H1 (cell line): Measurements from ENCODE around the gene PDIA3. TPM values are rescaled to one million over a fixed set of nuclear protein-coding genes. Genes with fewer than 3 reads are reported as not detected.

Experiments used
- CTCF ChIA-PET: fragments of 300-600 bp; sonication (Branson Sonifier 250); formaldehyde crosslinking; loops from one replicate; lab custom pipeline; 2021; ENCODE audit not compliant: partially characterized antibody; lab: Charles Lee
- POLR2A ChIA-PET: fragments of 300-600 bp; sonication (Branson Sonifier 250); formaldehyde crosslinking; loops from one replicate; lab custom pipeline; 2021; ENCODE audit warnings: inconsistent platforms; ENCODE audit not compliant: partially characterized antibody; lab: Charles Lee
- DNase-seq, 2 experiments: peaks; one replicate each; pipeline versions ENCODE4 v3.0.0 to v3.0.0-alpha.2; 2010 to 2022; ENCODE audit warnings: low spot score in 2 of 2, low read depth in 1 of 2, mixed read lengths in 1 of 2
- FAIRE-seq: peaks from 2 replicates; lab custom pipeline; 2011; peaks lifted over from hg19 to GRCh38; lab: Jason Lieb, UNC
- H2AFZ ChIP-seq: 2 replicates; pipeline ENCODE4 v1.8.1; 2012; ENCODE audit warnings: low read length, inconsistent platforms
- H2AK5ac ChIP-seq: 2 replicates; pipeline ENCODE4 v1.6.1; 2013; ENCODE audit warnings: low read depth, low read length
- H2BK120ac ChIP-seq: replicated peaks from 2 replicates; pipeline ENCODE3; 2013; ENCODE audit warnings: low read depth, low read length, inconsistent platforms
- H2BK12ac ChIP-seq: 2 replicates; pipeline ENCODE4 v1.6.1; 2013; ENCODE audit warnings: low read depth, low read length
- H2BK15ac ChIP-seq: 2 replicates; pipeline ENCODE4 v1.6.1; 2013; ENCODE audit warnings: low read length
- H2BK20ac ChIP-seq: 2 replicates; pipeline ENCODE4 v1.6.1; 2013; ENCODE audit warnings: low read length
- H2BK5ac ChIP-seq: 2 replicates; pipeline ENCODE4 v1.6.1; 2013; ENCODE audit warnings: low read depth, low read length
- H3K14ac ChIP-seq: 2 replicates; pipeline ENCODE4 v1.6.1; 2013; ENCODE audit warnings: inconsistent platforms; ENCODE audit not compliant: insufficient read length
- H3K18ac ChIP-seq: 2 replicates; pipeline ENCODE4 v1.6.1; 2013; ENCODE audit warnings: low read length; ENCODE audit errors: extremely low read depth
- H3K23ac ChIP-seq: 2 replicates; pipeline ENCODE4 v1.6.1; 2013; ENCODE audit warnings: inconsistent platforms; ENCODE audit not compliant: insufficient read length
- H3K23me2 ChIP-seq: 2 replicates; pipeline ENCODE4 v1.6.1; 2013; ENCODE audit warnings: low read depth, low read length
- H3K27ac ChIP-seq: 2 replicates; pipeline ENCODE4 v1.6.1; 2011; ENCODE audit warnings: low read depth, low read length, inconsistent platforms
- H3K27me3 ChIP-seq, 4 experiments: replicated peaks in 1 of 4; 1 replicate in 1 of 4; 2 replicates in 3 of 4; pipeline versions ENCODE4 v1.6.1 to v1.8.1; 2011 to 2013; ENCODE audit warnings: low read length in 3 of 4, mild to moderate bottlenecking in 3 of 4, inconsistent platforms in 2 of 4, mixed read lengths in 2 of 4, moderate library complexity in 1 of 4; ENCODE audit not compliant: control insufficient read depth in 3 of 4, insufficient read depth in 3 of 4; ENCODE audit errors: extremely low read depth in 1 of 4
- H3K36me3 ChIP-seq, 4 experiments: 2 replicates each; pipeline versions ENCODE4 v1.6.1 to v1.8.1; 2011 to 2013; ENCODE audit warnings: mild to moderate bottlenecking in 4 of 4, low read length in 3 of 4, moderate library complexity in 2 of 4, control low read depth in 1 of 4, inconsistent platforms in 1 of 4; ENCODE audit not compliant: insufficient read depth in 4 of 4, control insufficient read depth in 2 of 4
- H3K4ac ChIP-seq: replicated peaks from 2 replicates; pipeline ENCODE3; 2013; ENCODE audit warnings: low read length, low read depth, mixed read lengths, inconsistent platforms; ENCODE audit not compliant: insufficient read length
- H3K4me1 ChIP-seq, 4 experiments: replicated peaks in 1 of 4; 1 replicate in 1 of 4; 2 replicates in 3 of 4; pipeline versions ENCODE4 v1.6.1 to v1.8.1; 2011 to 2013; ENCODE audit warnings: low read length in 3 of 4, inconsistent platforms in 2 of 4, mixed read lengths in 1 of 4; ENCODE audit not compliant: insufficient read depth in 4 of 4, control insufficient read depth in 3 of 4
- H3K4me2 ChIP-seq, 2 experiments: 2 replicates each; pipeline versions ENCODE4 v1.6.1 to v1.8.1; 2011 to 2013; ENCODE audit warnings: low read depth in 2 of 2, low read length in 2 of 2, control low read depth in 1 of 2, inconsistent platforms in 1 of 2, mild to moderate bottlenecking in 1 of 2; ENCODE audit not compliant: insufficient read depth in 1 of 2
- H3K4me3 ChIP-seq, 4 experiments: fragments of 200-600, 300-600 bp in 1 of 4; sonication (generic), shearing (Covaris generic), sonication (Bioruptor Twin) in 1 of 4; 2 replicates each; pipeline versions ENCODE4 v1.5.1 to v1.8.1; 2011 to 2016; ENCODE audit warnings: low read length in 4 of 4, low read depth in 3 of 4, control low read depth in 2 of 4, inconsistent platforms in 2 of 4, mild to moderate bottlenecking in 2 of 4, mixed read lengths in 1 of 4, moderate library complexity in 1 of 4; ENCODE audit not compliant: insufficient read depth in 2 of 4; ENCODE audit errors: extremely low read depth in 1 of 4
- H3K56ac ChIP-seq: replicated peaks from 2 replicates; pipeline ENCODE3; 2013; ENCODE audit warnings: low read depth, mild to moderate bottlenecking, mixed read lengths, low read length, inconsistent platforms; ENCODE audit not compliant: insufficient read length
- H3K79me1 ChIP-seq: 2 replicates; pipeline ENCODE4 v1.6.1; 2013; ENCODE audit warnings: low read depth, low read length, control low read depth
- H3K79me2 ChIP-seq, 2 experiments: 2 replicates each; pipeline versions ENCODE4 v1.6.1 to v1.8.1; 2012 to 2013; ENCODE audit warnings: low read length in 2 of 2, mild to moderate bottlenecking in 2 of 2, inconsistent platforms in 1 of 2; ENCODE audit not compliant: insufficient read depth in 2 of 2, control insufficient read depth in 1 of 2
- H3K9ac ChIP-seq, 4 experiments: replicated peaks in 1 of 4; 1 replicate in 1 of 4; 2 replicates in 3 of 4; pipeline versions ENCODE4 v1.6.1 to v1.8.1; 2011 to 2013; ENCODE audit warnings: low read depth in 3 of 4, low read length in 3 of 4, control low read depth in 2 of 4, mild to moderate bottlenecking in 2 of 4, moderate library complexity in 2 of 4, inconsistent platforms in 1 of 4; ENCODE audit errors: extremely low read depth in 1 of 4
- H3K9me3 ChIP-seq, 2 experiments: 2 replicates each; pipeline versions ENCODE4 v1.6.1 to v1.8.1; 2012 to 2013; ENCODE audit warnings: mild to moderate bottlenecking in 2 of 2, moderate library complexity in 2 of 2, control low read depth in 1 of 2, inconsistent platforms in 1 of 2, low read depth in 1 of 2, low read length in 1 of 2, mixed read lengths in 1 of 2; ENCODE audit not compliant: insufficient read depth in 2 of 2
- H4K20me1 ChIP-seq, 2 experiments: replicated peaks in 1 of 2; 2 replicates each; pipeline versions ENCODE3 to v1.8.1; 2011 to 2013; ENCODE audit warnings: inconsistent platforms in 2 of 2, low read length in 2 of 2, mild to moderate bottlenecking in 1 of 2; ENCODE audit not compliant: insufficient read depth in 2 of 2, control insufficient read depth in 1 of 2
- H4K5ac ChIP-seq: 2 replicates; pipeline ENCODE4 v1.6.1; 2013; ENCODE audit warnings: low read length, low read depth, mixed read lengths, inconsistent platforms; ENCODE audit not compliant: insufficient read length
- H4K8ac ChIP-seq: 2 replicates; pipeline ENCODE4 v1.8.0; 2013; ENCODE audit warnings: mild to moderate bottlenecking, moderate library complexity, low read length, inconsistent platforms; ENCODE audit not compliant: insufficient read depth; ENCODE audit errors: extremely low read depth
- H4K91ac ChIP-seq: replicated peaks from 2 replicates; pipeline ENCODE3; 2013; ENCODE audit warnings: low read length, mixed read lengths, inconsistent platforms; ENCODE audit not compliant: insufficient read length
- CHD2 ChIP-seq: IDR thresholded peaks from 2 replicates; pipeline ENCODE4 v1.6.1; 2012; ENCODE audit warnings: low read length, improper control_type of control experiment
- EP300 ChIP-seq, 2 experiments: IDR thresholded peaks; 1 replicate in 1 of 2; 2 replicates in 1 of 2; pipeline ENCODE4 v1.6.1; 2011 to 2012; ENCODE audit warnings: low read depth in 2 of 2, low read length in 2 of 2, mild to moderate bottlenecking in 2 of 2, borderline replicate concordance in 1 of 2, inconsistent platforms in 1 of 2, moderate library complexity in 1 of 2
- HDAC2 ChIP-seq, 2 experiments: fragments of 300-600 bp in 1 of 2; sonication (generic) in 1 of 2; IDR thresholded peaks; 2 replicates each; pipeline ENCODE4 v1.6.1; 2011 to 2012; ENCODE audit warnings: low read depth in 2 of 2, low read length in 2 of 2, mild to moderate bottlenecking in 2 of 2, moderate library complexity in 2 of 2, borderline replicate concordance in 1 of 2, inconsistent platforms in 1 of 2
- PHF8 ChIP-seq: fragments of 200-600 bp; sonication (generic); conservative IDR thresholded peaks from 2 replicates; pipeline ENCODE4 v1.7.1; 2012; ENCODE audit warnings: low read depth, mild to moderate bottlenecking, inconsistent platforms, low read length, moderate library complexity
- POLR2A ChIP-seq, 2 experiments: IDR thresholded peaks; 1 replicate in 1 of 2; 2 replicates in 1 of 2; pipeline ENCODE4 v1.6.1; 2011; ENCODE audit warnings: low read depth in 2 of 2, low read length in 2 of 2, mild to moderate bottlenecking in 2 of 2; ENCODE audit errors: control extremely low read depth in 1 of 2
- RAD21 ChIP-seq, 2 experiments: IDR thresholded peaks in 1 of 2; conservative IDR thresholded peaks in 1 of 2; 2 replicates each; pipeline ENCODE4 v1.6.1; 2011; ENCODE audit warnings: low read depth in 2 of 2, low read length in 2 of 2, improper control_type of control experiment in 1 of 2, inconsistent platforms in 1 of 2, mild to moderate bottlenecking in 1 of 2, moderate library complexity in 1 of 2
- RFX5 ChIP-seq: IDR thresholded peaks from 2 replicates; pipeline ENCODE4 v1.6.1; 2011; ENCODE audit warnings: low read depth, low read length, improper control_type of control experiment, borderline replicate concordance
- TAF1 ChIP-seq: IDR thresholded peaks from 2 replicates; pipeline ENCODE4 v1.6.1; 2011; ENCODE audit warnings: mild to moderate bottlenecking, low read depth, low read length
- WGBS, 2 experiments: shearing (Covaris generic) in 1 of 2; methylation state at CpG; one replicate each; pipeline versions ENCODE4 v1.1.6 to v1.1.7; 2013 to 2015; ENCODE audit warnings: low lambda C conversion rate in 2 of 2, mixed read lengths in 2 of 2, inconsistent platforms in 1 of 2, low coverage in 1 of 2, missing lambda C conversion rate in 1 of 2; ENCODE audit not compliant: insufficient replicate concordance in 2 of 2, insufficient coverage in 1 of 2, insufficient read length in 1 of 2; ENCODE audit errors: extremely low coverage in 1 of 2, missing lambda C conversion rate in 1 of 2; 5-methylcytosine and 5-hydroxymethylcytosine counted together
- polyA plus RNA-seq, 7 experiments: library from polyadenylated mRNA; depleted of rRNA in 3 of 7; stranded (reverse) in 5 of 7; unstranded in 2 of 7; fragments of >200 nt in 5 of 7; fragments of 200-250 nt in 2 of 7; gene quantifications; 1 replicate in 5 of 7; 2 replicates in 1 of 7; 4 replicates in 1 of 7; pipeline versions ENCODE4 v1.2.1 to v1.2.3, GENCODE V29; 2011 to 2013; ENCODE audit warnings: missing spikeins in 2 of 7, mixed read lengths in 2 of 7
- total RNA-seq: library from RNA; stranded (reverse); fragmentation: NEBNext Ultra II Directional; extraction: Animal tissue kit (Norgen Biotek cat#: 25700); gene quantifications from 2 replicates; pipeline ENCODE4 v1.2.1, GENCODE V29; 2021
- TF ChIP-seq, protein P1 (sequence below): IDR thresholded peaks from 2 replicates; pipeline ENCODE4 v1.6.1; 2012; ENCODE audit warnings: inconsistent platforms
- TF ChIP-seq, protein P2 (sequence below): IDR thresholded peaks from 2 replicates; pipeline ENCODE4 v1.6.1; 2011; ENCODE audit warnings: low read length, improper control_type of control experiment

Gene PDIA3
- total and polyA plus RNA-seq, 2 of the 8 experiments (the other 6 are each of a cell fraction or from before 2014, with no cell fraction given) = 90.4 to 655 TPM

DNA sequence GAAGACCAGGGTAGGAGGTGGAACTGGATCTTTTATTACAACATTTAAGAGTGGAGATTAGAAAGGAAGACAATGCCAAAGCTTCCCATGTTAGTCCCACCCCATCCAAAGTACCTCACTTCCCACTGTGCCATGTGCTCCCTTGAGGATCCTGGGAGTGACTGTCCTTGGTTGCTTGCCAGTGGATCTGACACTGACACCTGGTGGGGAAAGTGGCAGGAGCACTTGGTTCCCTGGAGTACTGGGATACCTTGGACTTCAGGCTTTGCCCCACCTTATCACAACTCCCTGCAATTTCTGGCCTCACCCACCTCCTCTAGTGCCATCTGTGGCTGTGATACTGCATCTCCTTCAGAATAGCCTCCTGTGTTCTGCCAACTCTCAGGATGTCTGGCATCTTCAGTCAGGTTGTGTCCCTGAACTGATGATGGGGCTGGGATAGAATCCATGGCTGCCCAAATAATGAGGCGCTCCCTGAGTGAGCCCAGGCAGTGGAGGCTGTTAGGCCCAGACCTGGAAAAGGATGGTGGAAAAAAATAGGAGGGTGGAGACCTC, 29.2 kb downstream of the PDIA3 start:
- H4K8ac ChIP-seq = no peak overlapping the region
- 62% methylated on average over 1 of the region's 1 CpG; no CpG with 5 or more reads in 1 of the 2 experiments for WGBS, 2 experiments
- H3K27ac ChIP-seq = no peak overlapping the region
- no peak overlapping the region for H4K5ac ChIP-seq
- no peak overlapping the region for H2AK5ac ChIP-seq
- no peaks in the 10 kb centered on the region for H3K9me3 ChIP-seq
- no peak overlapping the region for H2BK5ac ChIP-seq
- peak overlapping the region; percentile 83 to 98 for H3K4me2 ChIP-seq
- no peak for FAIRE-seq
- no peak overlapping the region for H2BK20ac ChIP-seq
- H3K18ac ChIP-seq = no peak overlapping the region
- peaks cover 0 to 3% of the 10 kb centered on the region in 2 experiments for H4K20me1 ChIP-seq
- no peak overlapping the region for H2BK15ac ChIP-seq
- H2BK12ac ChIP-seq = no peak overlapping the region
- H3K23ac ChIP-seq = no peak overlapping the region
- peaks cover 12% of the 10 kb centered on the region for H3K23me2 ChIP-seq
- peaks cover 0 to 2% (median 0%) of the 10 kb centered on the region in 4 experiments; a peak in 2 of 7 replicates for H3K27me3 ChIP-seq
- H3K79me1 ChIP-seq = no peaks in the 10 kb centered on the region
- ChIA-PET POLR2A (interaction anchor here (0.7 to 4.8 kb wide), 7 partner anchors 10 to 52 kb away, joined by 3 to 54 read pairs (median 6); partner anchors contain the start of genes HYPK, SERF2 and SERINC4), CTCF (interaction anchor here (0.8 to 4.8 kb wide), 7 partner anchors 13 to 267 kb away, joined by 3 to 50 read pairs (median 4); partner anchors contain the start of gene SERF2)
- peak overlapping the region; percentile 51 to 78 (median 71) for H3K4me3 ChIP-seq
- DNase-seq = peak; percentile 31 to 66
- no peak overlapping the region for H3K14ac ChIP-seq
- no peak overlapping the region for H3K4ac ChIP-seq
- H3K56ac ChIP-seq = no peak overlapping the region
- H2AFZ ChIP-seq = no peak overlapping the region
- H4K91ac ChIP-seq = no peak overlapping the region
- H3K9ac ChIP-seq = no peak overlapping the region
- no peaks in the 10 kb centered on the region for H3K79me2 ChIP-seq
- H3K4me1 ChIP-seq = peaks cover 0 to 12% (median 5%) of the 10 kb centered on the region in 4 experiments; a peak in 5 of 7 replicates
- H3K36me3 ChIP-seq = peaks cover 21 to 36% (median 27%) of the 10 kb centered on the region in 4 experiments
- no peak overlapping the region for H2BK120ac ChIP-seq
- TF ChIP-seq EP300 (IDR thresholded peaks at IDR 0.05; ENCODE audit: borderline replicate concordance in 1 of 2, low read depth in 2 of 2, low read length in 2 of 2) (no peak), CHD2 (no peak), RAD21 (IDR thresholded peaks at IDR 0.05 in 1 of 2, conservative IDR thresholded peaks at IDR 0.05 in 1 of 2; ENCODE audit: low read depth in 2 of 2, low read length in 2 of 2) (peak; percentile 26 to 50), PHF8 (no peak), HDAC2 (IDR thresholded peaks at IDR 0.05; ENCODE audit: borderline replicate concordance in 1 of 2, low read depth in 2 of 2, low read length in 2 of 2) (peak in 1 of 2 experiments; percentile 40; a peak in 1 of 4 replicates), POLR2A (IDR thresholded peaks at IDR 0.05; ENCODE audit: control extremely low read depth in 1 of 2, low read depth in 2 of 2, low read length in 2 of 2) (peak in 1 of 2 experiments; percentile 54; a peak in 1 of 3 replicates), RFX5 (no peak), TAF1 (no peak)
- TF ChIP-seq, protein P1, sequence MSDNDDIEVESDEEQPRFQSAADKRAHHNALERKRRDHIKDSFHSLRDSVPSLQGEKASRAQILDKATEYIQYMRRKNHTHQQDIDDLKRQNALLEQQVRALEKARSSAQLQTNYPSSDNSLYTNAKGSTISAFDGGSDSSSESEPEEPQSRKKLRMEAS = peak; percentile 85
- TF ChIP-seq, protein P2, sequence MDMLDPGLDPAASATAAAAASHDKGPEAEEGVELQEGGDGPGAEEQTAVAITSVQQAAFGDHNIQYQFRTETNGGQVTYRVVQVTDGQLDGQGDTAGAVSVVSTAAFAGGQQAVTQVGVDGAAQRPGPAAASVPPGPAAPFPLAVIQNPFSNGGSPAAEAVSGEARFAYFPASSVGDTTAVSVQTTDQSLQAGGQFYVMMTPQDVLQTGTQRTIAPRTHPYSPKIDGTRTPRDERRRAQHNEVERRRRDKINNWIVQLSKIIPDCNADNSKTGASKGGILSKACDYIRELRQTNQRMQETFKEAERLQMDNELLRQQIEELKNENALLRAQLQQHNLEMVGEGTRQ = no peak
